Body of pancreas (tissue), 4 donors: ENCODE data around the gene DLG2. TPM values are rescaled to one million over a fixed set of nuclear protein-coding genes. Genes with fewer than 3 reads are reported as not detected.

ENCODE experiments used
- ATAC-seq: fragments of 150-250 bp; one replicate; pipeline ENCODE4 v1.9.1; 2016
- DNase-seq, 4 donors: peaks; one replicate each; pipeline ENCODE4 v3.0.0-alpha.2; 2019
- H3K27ac ChIP-seq, 4 donors: fragments of 200-600 bp; sonication (generic); 1 replicate in 3 of 4; 2 replicates in 1 of 4; pipeline versions ENCODE4 v1.5.1 to v1.6.1; 2016 to 2019; ENCODE audit warnings: mild to moderate bottlenecking in 1 of 4, mixed read lengths in 1 of 4, moderate library complexity in 1 of 4
- H3K27me3 ChIP-seq, 2 donors: fragments of 200-600 bp; sonication (generic); one replicate each; pipeline ENCODE4 v1.6.0; 2016; ENCODE audit warnings: mild to moderate bottlenecking in 1 of 2
- H3K36me3 ChIP-seq, 2 donors: fragments of 200-600 bp; sonication (generic); replicated peaks in 1 of 2; 2 replicates each; pipeline ENCODE4 v1.5.1; 2016; ENCODE audit warnings: low read depth in 2 of 2; ENCODE audit not compliant: insufficient read depth in 1 of 2
- H3K4me1 ChIP-seq: fragments of 200-600 bp; sonication (generic); one replicate; pipeline ENCODE4 v1.6.0; 2016
- H3K4me3 ChIP-seq, 2 donors: fragments of 200-600 bp; sonication (generic); 1 replicate in 1 of 2; 2 replicates in 1 of 2; pipeline ENCODE4 v1.5.1; 2016 to 2019
- H3K9me3 ChIP-seq, 3 donors: fragments of 200-600 bp; sonication (generic); 1 replicate in 2 of 3; 2 replicates in 1 of 3; pipeline ENCODE4 v1.5.1; 2016
- POLR2A ChIP-seq, 3 donors: fragments of 450-650 bp; IDR thresholded peaks; one replicate each; pipeline ENCODE4 v1.6.1; 2016; ENCODE audit warnings: antibody characterized with exemption in 3 of 3, mild to moderate bottlenecking in 2 of 3
- WGBS, 2 donors: methylation state at CpG; one replicate each; pipeline ENCODE4 v1.1.5; 2017; 5-methylcytosine and 5-hydroxymethylcytosine counted together
- intact Hi-C: fragments of 100-400 bp; cut with DNase I; formaldehyde crosslinking; loops from one replicate; pipeline ENCODE4 v1.15.1; 2023
- total RNA-seq, 2 donors: library from RNA; depleted of rRNA; stranded (reverse); fragments of >200 nt; gene quantifications; one replicate each; pipeline ENCODE4 v1.1.0, GENCODE V29; 2016
- TF ChIP-seq, protein P1 (sequence below), 7 experiments: fragments of 450-650 bp in 4 of 7; fragments of 200-600 bp in 3 of 7; sonication (generic) in 3 of 7; IDR thresholded peaks; one replicate each; pipeline ENCODE4 v1.5.1; 2016 to 2019; ENCODE audit warnings: antibody characterized with exemption in 7 of 7

DLG2 gene
- total RNA-seq, 2 donors from 2014 or later = 6.0 to 13.2 TPM

DNA sequence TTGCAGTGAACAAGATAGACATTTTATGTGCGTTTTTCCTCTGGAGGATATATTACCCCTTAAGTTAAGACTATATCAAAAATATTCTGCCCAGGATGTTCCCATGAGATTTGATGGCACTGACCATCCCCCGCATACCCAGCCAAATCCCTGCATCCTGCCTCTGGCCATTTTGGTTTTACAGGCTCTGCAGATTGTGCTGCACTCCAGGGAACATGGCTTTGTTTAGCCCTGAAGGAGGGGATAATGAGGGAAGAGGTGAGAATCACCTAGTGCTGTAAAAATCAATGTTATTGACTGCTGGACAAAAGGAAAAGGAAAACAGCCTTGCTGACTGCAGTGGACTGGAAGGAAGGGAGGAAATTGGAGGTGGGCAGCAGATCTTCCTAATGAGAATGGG, 717.4 kb downstream of the DLG2 start:
- no peak overlapping the region for H3K27ac ChIP-seq
- no peak for DNase-seq
- intact Hi-C loops = no loop called here
- H3K4me3 ChIP-seq = no peak overlapping the region
- no peak for ATAC-seq
- 77 to 91% methylated on average over 2 of the region's 2 CpGs for WGBS, 2 donors
- no peak for TF ChIP-seq POLR2A (IDR thresholded peaks at IDR 0.05)
- TF ChIP-seq, protein P1, sequence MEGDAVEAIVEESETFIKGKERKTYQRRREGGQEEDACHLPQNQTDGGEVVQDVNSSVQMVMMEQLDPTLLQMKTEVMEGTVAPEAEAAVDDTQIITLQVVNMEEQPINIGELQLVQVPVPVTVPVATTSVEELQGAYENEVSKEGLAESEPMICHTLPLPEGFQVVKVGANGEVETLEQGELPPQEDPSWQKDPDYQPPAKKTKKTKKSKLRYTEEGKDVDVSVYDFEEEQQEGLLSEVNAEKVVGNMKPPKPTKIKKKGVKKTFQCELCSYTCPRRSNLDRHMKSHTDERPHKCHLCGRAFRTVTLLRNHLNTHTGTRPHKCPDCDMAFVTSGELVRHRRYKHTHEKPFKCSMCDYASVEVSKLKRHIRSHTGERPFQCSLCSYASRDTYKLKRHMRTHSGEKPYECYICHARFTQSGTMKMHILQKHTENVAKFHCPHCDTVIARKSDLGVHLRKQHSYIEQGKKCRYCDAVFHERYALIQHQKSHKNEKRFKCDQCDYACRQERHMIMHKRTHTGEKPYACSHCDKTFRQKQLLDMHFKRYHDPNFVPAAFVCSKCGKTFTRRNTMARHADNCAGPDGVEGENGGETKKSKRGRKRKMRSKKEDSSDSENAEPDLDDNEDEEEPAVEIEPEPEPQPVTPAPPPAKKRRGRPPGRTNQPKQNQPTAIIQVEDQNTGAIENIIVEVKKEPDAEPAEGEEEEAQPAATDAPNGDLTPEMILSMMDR (IDR thresholded peaks at IDR 0.05) = no peak
- no peaks in the 10 kb centered on the region for H3K4me1 ChIP-seq
- no peaks in the 10 kb centered on the region for H3K9me3 ChIP-seq
- H3K27me3 ChIP-seq = no peaks in the 10 kb centered on the region
- no peaks in the 10 kb centered on the region for H3K36me3 ChIP-seq

DNA sequence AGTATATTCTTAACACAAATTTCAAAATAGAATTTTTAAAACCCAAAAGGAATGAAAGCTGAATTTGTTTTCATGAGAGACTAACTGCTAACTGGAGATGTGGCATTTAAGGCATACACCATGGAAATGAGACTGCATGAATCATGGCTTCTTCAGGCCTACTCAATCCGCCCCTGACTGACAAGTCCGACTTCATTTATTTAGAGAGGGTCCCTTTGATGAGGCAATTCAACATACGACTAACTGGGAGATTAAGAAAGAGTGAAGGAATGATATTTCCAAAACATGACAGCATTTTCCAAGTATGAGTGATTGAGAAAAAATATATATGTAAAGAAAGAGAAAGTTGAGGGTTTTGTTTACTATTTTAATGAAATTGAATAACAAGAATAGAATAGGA, 720.1 kb downstream of the DLG2 start:
- Histone ChIP-seq H3K36me3 (no peaks in the 10 kb centered on the region), H3K9me3 (no peaks in the 10 kb centered on the region), H3K27me3 (no peaks in the 10 kb centered on the region), H3K4me1 (no peaks in the 10 kb centered on the region), H3K27ac (no peak overlapping the region), H3K4me3 (no peak overlapping the region)
- WGBS, 2 donors = 40 to 46% methylated on average over 3 of the region's 3 CpGs
- intact Hi-C loops = no loop called here
- DNase-seq (no peak), ATAC-seq (no peak)
- TF ChIP-seq, protein P1 (IDR thresholded peaks at IDR 0.05) = no peak
- TF ChIP-seq POLR2A (IDR thresholded peaks at IDR 0.05) = no peak

DNA sequence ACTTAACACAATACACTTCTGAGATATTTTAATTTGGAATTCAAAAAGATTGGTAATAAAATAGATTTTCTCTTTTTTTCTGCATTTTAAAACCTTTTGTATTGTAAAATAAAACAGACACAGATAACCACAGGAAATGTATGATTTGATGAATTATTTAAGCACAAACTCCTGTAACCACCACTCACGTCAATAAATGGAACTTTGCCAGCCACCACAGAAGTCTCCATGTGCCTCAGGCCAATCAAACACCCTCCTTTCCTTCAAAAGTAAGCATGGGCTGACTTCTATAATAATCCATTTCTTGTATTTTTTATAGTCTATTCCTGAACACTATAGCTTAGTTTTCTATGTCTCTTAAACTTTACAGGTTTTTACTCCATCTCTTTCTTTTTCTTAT, 721.7 kb downstream of the DLG2 start:
- TF ChIP-seq, protein P1 (IDR thresholded peaks at IDR 0.05) = no peak
- TF ChIP-seq POLR2A (IDR thresholded peaks at IDR 0.05) = no peak
- no peak overlapping the region for H3K4me3 ChIP-seq
- no peak for DNase-seq
- no peaks in the 10 kb centered on the region for H3K9me3 ChIP-seq
- no peak overlapping the region for H3K27ac ChIP-seq
- no peaks in the 10 kb centered on the region for H3K4me1 ChIP-seq
- ATAC-seq = no peak
- intact Hi-C loops = no loop called here
- no peaks in the 10 kb centered on the region for H3K36me3 ChIP-seq
- H3K27me3 ChIP-seq = no peaks in the 10 kb centered on the region
- WGBS, 2 donors = 4 to 8% methylated on average over 1 of the region's 1 CpG

DNA sequence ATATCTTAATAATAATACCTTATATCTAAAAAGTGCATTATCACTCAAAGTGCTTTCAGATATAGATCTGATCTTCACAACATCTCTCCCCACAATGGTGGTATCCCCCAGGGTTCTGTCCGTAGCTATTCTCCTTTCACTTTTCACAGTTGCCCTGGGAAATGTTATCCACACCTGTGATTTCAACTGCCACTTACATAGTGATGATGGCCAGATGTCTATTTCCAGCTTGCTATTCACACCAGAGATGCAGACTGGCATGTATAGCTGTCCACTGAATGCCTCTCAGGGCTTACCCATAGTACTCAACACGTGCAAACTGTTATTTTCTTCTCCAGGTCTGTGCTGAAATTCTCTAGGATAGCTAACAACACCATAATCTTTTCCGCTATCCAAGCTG, 724.7 kb downstream of the DLG2 start:
- Histone ChIP-seq H3K36me3 (no peaks in the 10 kb centered on the region), H3K27me3 (no peaks in the 10 kb centered on the region), H3K4me3 (no peak overlapping the region), H3K9me3 (no peaks in the 10 kb centered on the region), H3K27ac (no peak overlapping the region), H3K4me1 (no peaks in the 10 kb centered on the region)
- intact Hi-C loops = no loop called here
- 38 to 48% methylated on average over 3 of the region's 3 CpGs for WGBS, 2 donors
- DNase-seq (no peak), ATAC-seq (no peak)
- TF ChIP-seq, protein P1 (IDR thresholded peaks at IDR 0.05) = no peak
- no peak for TF ChIP-seq POLR2A (IDR thresholded peaks at IDR 0.05)

DNA sequence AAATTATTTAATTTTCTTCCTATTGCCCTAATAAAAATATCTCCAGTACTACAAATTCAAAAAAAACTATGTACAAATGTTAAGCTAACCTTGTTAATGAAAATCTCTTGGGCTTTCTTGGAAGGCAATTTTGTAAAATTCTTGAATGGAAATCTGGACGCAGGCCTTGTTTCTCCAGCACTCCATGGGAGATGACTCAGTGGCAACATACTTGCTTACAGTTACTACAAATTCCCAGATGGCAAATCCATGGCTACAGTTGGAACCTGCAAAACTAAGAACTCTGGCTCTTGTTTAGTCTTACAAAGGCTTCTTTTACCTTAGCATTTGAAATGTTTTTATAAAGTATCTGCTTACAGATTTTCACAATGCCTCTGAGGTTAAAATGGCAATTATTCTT, 725.2 kb downstream of the DLG2 start:
- intact Hi-C loops = no loop called here
- ATAC-seq (no peak), DNase-seq (no peak)
- Histone ChIP-seq H3K36me3 (no peaks in the 10 kb centered on the region), H3K27ac (no peak overlapping the region), H3K27me3 (no peaks in the 10 kb centered on the region), H3K9me3 (no peaks in the 10 kb centered on the region), H3K4me3 (no peak overlapping the region), H3K4me1 (no peaks in the 10 kb centered on the region)
- no peak for TF ChIP-seq POLR2A (IDR thresholded peaks at IDR 0.05)
- TF ChIP-seq, protein P1 (IDR thresholded peaks at IDR 0.05) = no peak
- 69 to 84% methylated on average over 1 of the region's 1 CpG for WGBS, 2 donors
